ENCODE measurements around the gene TFIP11.

The TFIP11 gene

GRCh38 chr22:26476705-26477340 lies 35.5 kb downstream of the TFIP11 start:
- FAIRE-seq: no peak

- FAIRE-seq: no peak
Observed at GRCh38 chr22:26474682-26475081, 37.6 kb downstream of the TFIP11 start.

- no peak for FAIRE-seq
Observed at GRCh38 chr22:26471522-26471921, 40.8 kb downstream of the TFIP11 start.

GRCh38 chr22:26470807-26471206 lies 41.5 kb downstream of the TFIP11 start:
- FAIRE-seq: no peak

GRCh38 chr22:26466196-26466595 lies 46.1 kb downstream of the TFIP11 start:
- no peak for FAIRE-seq

- FAIRE-seq: no peak
Observed at GRCh38 chr22:26464312-26464711, 48.0 kb downstream of the TFIP11 start.

- no peak for FAIRE-seq
Observed at GRCh38 chr22:26463688-26464087, 48.6 kb downstream of the TFIP11 start.

- no peak for FAIRE-seq
Observed at GRCh38 chr22:26463101-26463661, 49.1 kb downstream of the TFIP11 start.

- no peak for FAIRE-seq
Observed at GRCh38 chr22:26462641-26463040, 49.6 kb downstream of the TFIP11 start.

- FAIRE-seq: no peak
Observed at GRCh38 chr22:26462051-26462450, 50.2 kb downstream of the TFIP11 start.

- FAIRE-seq: no peak
Observed at GRCh38 chr22:26461188-26461810, 51.0 kb downstream of the TFIP11 start.

- no peak for FAIRE-seq
Observed at GRCh38 chr22:26460202-26460601, 52.1 kb downstream of the TFIP11 start.

GRCh38 chr22:26457661-26458272 lies 54.5 kb downstream of the TFIP11 start:
- FAIRE-seq: no peak

GRCh38 chr22:26453812-26454500 lies 58.3 kb downstream of the TFIP11 start:
- FAIRE-seq: no peak

- no peak for FAIRE-seq
Observed at GRCh38 chr22:26453216-26453615, 59.1 kb downstream of the TFIP11 start.

GRCh38 chr22:26452236-26453016 lies 59.8 kb downstream of the TFIP11 start:
- FAIRE-seq: no peak

- no peak for FAIRE-seq
Observed at GRCh38 chr22:26450453-26451185, 61.7 kb downstream of the TFIP11 start.

GRCh38 chr22:26448941-26449340 lies 63.3 kb downstream of the TFIP11 start:
- no peak for FAIRE-seq

- no peak for FAIRE-seq
Observed at GRCh38 chr22:26448334-26448733, 63.9 kb downstream of the TFIP11 start.

- no peak for FAIRE-seq
Observed at GRCh38 chr22:26447584-26448329, 64.5 kb downstream of the TFIP11 start.
